ENCODE data around the gene CAPZB. TPM values are rescaled to one million over a fixed set of nuclear protein-coding genes. Genes with fewer than 3 reads are reported as not detected.

Gene CAPZB
- total RNA-seq, 2 donors from 2014 or later = 119 to 174 TPM

GRCh38 chr1:19310720-19311502 is 174.4 kb downstream of the CAPZB start:
- H3K36me3 ChIP-seq = peaks cover 16% of the 10 kb centered on the region
- no peak for TF ChIP-seq CTCF (IDR thresholded peaks at IDR 0.05)
- peak overlapping the region in 1 of 2 donors; percentile 17 for H3K27ac ChIP-seq
- no peaks in the 10 kb centered on the region for H3K9me3 ChIP-seq
- no peaks in the 10 kb centered on the region for H3K27me3 ChIP-seq (replicated peaks; ENCODE audit: insufficient read depth)
- ATAC-seq (ENCODE audit: insufficient number of reproducible peaks, low FRiP score, low read depth) = no peak
- H3K4me1 ChIP-seq (ENCODE audit: control insufficient read depth in 1 of 2, low read depth in 2 of 2) = peaks cover 26 to 34% of the 10 kb centered on the region in 2 donors
- H3K4me3 ChIP-seq = peak overlapping the region; percentile 96
- no peak for DNase-seq (ENCODE audit: low spot score)

- TF ChIP-seq CTCF (IDR thresholded peaks at IDR 0.05) = no peak
- ATAC-seq (ENCODE audit: insufficient number of reproducible peaks, low FRiP score, low read depth) (no peak), DNase-seq (ENCODE audit: low spot score) (no peak)
- Histone ChIP-seq H3K27me3 (replicated peaks; ENCODE audit: insufficient read depth) (no peaks in the 10 kb centered on the region), H3K27ac (no peak overlapping the region), H3K4me1 (ENCODE audit: control insufficient read depth in 1 of 2, low read depth in 2 of 2) (peaks cover 20 to 25% of the 10 kb centered on the region in 2 donors), H3K4me3 (no peak overlapping the region), H3K36me3 (peaks cover 25% of the 10 kb centered on the region), H3K9me3 (no peaks in the 10 kb centered on the region)
These were observed 175.3 kb downstream of the CAPZB start for GRCh38 chr1:19310061-19310460.

GRCh38 chr1:19309123-19309813 is 176.1 kb downstream of the CAPZB start:
- Histone ChIP-seq H3K36me3 (peaks cover 26% of the 10 kb centered on the region), H3K4me1 (ENCODE audit: control insufficient read depth in 1 of 2, low read depth in 2 of 2) (peaks cover 19 to 23% of the 10 kb centered on the region in 2 donors), H3K27ac (no peak overlapping the region), H3K27me3 (replicated peaks; ENCODE audit: insufficient read depth) (no peaks in the 10 kb centered on the region), H3K9me3 (no peaks in the 10 kb centered on the region), H3K4me3 (no peak overlapping the region)
- DNase-seq (ENCODE audit: low spot score) = no peak
- TF ChIP-seq CTCF (IDR thresholded peaks at IDR 0.05) = no peak
- no peak for ATAC-seq (ENCODE audit: insufficient number of reproducible peaks, low FRiP score, low read depth)

- Histone ChIP-seq H3K36me3 (peaks cover 33% of the 10 kb centered on the region), H3K27ac (no peak overlapping the region), H3K4me1 (ENCODE audit: control insufficient read depth in 1 of 2, low read depth in 2 of 2) (peaks cover 13 to 19% of the 10 kb centered on the region in 2 donors), H3K4me3 (no peak overlapping the region), H3K9me3 (no peaks in the 10 kb centered on the region), H3K27me3 (replicated peaks; ENCODE audit: insufficient read depth) (no peaks in the 10 kb centered on the region)
- DNase-seq (ENCODE audit: low spot score) (no peak), ATAC-seq (ENCODE audit: insufficient number of reproducible peaks, low FRiP score, low read depth) (no peak)
- no peak for TF ChIP-seq CTCF (IDR thresholded peaks at IDR 0.05)
These were observed 176.8 kb downstream of the CAPZB start for GRCh38 chr1:19308509-19308907.

- H3K9me3 ChIP-seq = no peaks in the 10 kb centered on the region
- TF ChIP-seq CTCF (IDR thresholded peaks at IDR 0.05) = no peak
- no peaks in the 10 kb centered on the region for H3K27me3 ChIP-seq (replicated peaks; ENCODE audit: insufficient read depth)
- H3K36me3 ChIP-seq = peaks cover 38% of the 10 kb centered on the region
- no peak overlapping the region for H3K27ac ChIP-seq
- H3K4me1 ChIP-seq (ENCODE audit: control insufficient read depth in 1 of 2, low read depth in 2 of 2) = peaks cover 8 to 14% of the 10 kb centered on the region in 2 donors
- DNase-seq (ENCODE audit: low spot score) (no peak), ATAC-seq (ENCODE audit: insufficient number of reproducible peaks, low FRiP score, low read depth) (no peak)
- no peak overlapping the region for H3K4me3 ChIP-seq
These were observed 177.4 kb downstream of the CAPZB start for GRCh38 chr1:19307794-19308508.

All from thoracic aorta (tissue), 2 donors.